GM18861 (cell line): ENCODE results near the gene PDE10A.

Experiments
- ATAC-seq: cut with Tn5 transposase; IDR thresholded peaks from one replicate; pipeline ENCODE4 v1.9.1; 2021; ENCODE audit not compliant: unreplicated experiment

Gene PDE10A

DNA sequence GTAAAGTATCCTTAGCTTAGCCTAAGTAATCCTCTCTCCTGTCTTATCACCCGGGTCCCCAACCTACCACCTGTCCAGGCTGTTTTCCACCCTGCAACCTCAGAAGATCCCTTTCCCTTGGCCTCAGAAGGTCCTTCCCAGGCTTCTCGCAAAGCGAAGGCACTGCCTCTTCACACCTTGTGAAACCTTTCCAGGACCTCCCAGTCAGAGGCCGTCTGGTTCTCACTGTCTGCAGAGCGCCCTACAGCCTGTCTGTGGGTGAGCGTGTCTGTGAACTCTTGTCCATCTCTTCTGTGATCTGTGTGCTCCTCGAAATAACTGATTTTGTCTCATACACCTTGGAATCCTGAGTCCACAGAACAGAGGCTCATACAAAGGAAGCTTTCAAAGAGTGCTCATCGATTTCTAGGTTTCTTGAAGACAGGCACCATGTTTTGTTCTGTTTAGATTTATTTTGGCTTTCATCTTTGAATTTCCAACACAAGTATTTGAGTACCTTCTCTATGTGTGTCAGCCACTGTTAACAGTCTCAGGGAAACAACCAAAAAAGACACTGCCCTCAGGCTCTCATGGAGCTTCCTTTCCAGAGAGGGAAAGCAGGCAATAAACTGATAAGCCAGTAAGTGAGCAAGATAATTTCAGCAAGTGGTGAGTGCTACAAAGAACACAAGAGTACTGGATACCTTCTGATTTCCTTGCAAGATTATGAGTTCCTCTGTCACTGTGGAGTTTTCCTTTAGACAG is 6.3 kb downstream of the PDE10A start:
- no peak for ATAC-seq

DNA sequence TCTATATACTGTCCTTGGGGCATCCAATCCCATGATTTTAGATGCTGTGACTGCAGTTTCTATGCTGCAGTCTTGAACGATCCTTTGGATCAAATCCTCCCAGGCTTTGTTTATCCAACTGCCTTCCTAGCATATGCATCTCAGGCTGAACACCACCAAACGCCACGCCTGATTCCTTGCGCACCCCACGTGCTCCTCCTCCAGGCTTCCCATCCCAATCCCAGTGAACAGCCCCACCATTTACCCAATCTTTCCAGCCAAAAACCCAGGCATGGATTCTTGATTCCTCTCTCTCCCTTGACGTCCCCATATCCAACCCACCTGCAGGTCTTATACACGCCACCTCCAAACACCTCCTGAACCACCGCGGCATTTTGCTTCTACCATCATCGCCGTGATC is 7.8 kb downstream of the PDE10A start:
- no peak for ATAC-seq

DNA sequence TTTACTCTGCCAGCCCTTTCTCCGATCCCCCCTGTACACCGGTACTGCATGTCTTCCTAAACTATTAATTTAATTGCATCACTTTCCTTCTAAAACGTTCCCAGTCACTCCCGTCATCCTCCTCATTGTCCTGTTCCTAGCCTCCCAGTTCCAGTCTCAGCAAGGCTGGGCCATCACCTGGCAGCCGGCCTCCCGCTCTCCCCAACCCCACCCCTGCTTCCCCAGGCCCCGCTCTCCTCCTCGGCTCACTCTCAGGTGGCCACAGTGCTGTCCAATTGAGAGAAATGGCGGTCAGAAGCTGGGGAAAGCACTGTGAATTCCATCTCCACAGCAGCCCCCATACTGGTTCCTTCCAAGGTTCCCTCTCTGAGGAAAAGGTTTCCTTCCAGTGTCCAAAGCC is 8.9 kb downstream of the PDE10A start:
- no peak for ATAC-seq

DNA sequence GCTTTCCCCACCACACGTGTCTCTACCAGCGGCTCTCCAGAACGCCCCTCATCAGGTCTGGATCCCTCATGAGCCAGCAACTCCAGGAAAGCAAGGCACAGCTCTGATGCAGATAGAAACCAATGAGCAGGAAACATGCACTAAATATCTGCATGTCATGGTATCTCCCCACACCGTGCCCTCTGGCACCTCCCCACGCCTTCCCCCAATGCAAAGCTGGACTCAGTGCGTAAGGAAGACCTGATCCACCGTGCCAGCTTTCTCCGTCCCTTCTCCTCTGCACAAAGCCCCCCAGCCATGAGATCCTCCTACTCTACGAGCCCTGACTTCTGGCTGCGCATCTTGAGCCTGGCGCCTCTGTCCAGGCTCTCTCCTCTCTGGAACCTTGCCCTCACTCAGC is 9.4 kb downstream of the PDE10A start:
- ATAC-seq: no peak

DNA sequence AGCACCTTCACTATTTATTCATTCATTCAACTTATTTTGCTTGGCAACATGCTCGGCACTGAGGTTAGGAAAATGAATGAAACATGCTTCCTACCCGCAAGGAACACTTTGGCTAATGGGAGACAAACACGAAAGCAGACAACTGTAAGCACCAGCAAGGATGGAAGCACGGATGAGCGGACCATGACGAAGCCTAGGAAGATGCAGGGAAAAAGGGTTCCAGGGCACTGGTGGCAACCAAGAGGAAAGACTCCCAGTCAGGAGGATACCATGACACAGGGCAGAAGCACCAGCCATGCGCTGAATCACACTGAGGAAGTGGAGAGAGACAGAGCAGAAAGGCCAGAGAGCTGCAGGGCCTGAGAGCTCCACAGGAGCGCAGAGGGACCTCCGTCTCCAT is 9.8 kb downstream of the PDE10A start:
- ATAC-seq: no peak

DNA sequence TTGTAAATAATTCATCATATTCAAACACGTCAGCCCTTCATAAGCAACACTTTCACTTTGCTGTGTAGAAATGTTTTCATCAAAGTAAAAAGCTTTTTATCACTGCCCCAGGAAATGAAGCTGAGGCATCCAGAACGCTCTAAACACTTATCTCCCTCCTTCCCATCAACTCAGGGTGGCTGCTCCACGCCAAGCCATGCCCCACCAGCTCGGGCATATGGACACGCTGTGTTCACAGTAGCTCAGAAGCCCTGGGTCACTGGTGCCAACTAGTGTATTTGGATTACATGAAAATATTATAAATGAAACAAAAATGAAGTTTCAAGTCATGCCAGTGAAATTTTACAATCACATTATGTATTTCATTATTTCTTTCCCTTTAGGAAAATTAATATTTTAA is 10.3 kb downstream of the PDE10A start:
- ATAC-seq: no peak

DNA sequence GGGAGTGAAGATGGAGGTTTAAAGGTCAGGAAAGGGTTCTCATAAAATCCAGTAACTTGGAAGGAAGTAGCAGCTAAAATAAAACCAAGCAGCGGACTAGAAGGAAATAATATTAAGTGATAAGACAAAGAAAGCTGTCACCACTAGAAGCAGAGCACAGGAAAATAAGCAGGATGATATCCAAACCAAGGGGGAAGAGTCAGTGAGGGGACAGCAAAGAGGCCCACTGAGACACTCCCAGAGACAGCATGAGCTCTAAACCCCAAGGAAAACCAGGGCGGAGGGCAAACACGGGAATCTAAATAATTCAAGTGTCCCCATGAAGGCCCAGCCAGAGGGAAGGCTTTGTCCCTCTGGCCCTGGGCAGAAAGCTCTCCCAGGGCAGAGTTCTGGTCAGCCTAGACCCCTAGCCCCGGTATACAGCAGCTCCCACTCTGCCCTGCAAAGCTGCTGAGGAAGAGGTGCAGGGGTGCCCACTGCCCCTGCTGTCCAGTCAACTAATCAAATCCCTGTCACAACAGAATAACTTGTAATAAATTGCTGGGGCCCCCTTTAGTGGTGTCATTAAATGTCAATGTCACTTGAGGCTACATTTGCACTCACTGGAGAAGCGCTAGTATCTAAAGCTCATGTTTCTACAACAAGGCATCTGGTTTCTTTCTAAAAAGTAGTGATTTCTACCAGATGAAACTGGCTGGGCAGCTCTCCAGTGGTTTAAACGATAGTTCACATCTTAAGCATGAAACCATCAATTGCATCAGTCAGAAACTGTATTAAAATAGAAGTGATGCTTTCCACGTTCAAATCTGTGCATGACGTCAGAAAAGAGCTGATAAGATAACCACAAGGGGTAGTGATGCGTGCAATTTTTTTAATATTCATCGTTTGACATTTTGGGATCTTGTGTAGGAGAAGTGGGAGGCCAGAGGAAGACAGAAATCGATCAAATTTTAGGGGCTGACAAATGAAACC is 13.6 kb downstream of the PDE10A start:
- no peak for ATAC-seq

DNA sequence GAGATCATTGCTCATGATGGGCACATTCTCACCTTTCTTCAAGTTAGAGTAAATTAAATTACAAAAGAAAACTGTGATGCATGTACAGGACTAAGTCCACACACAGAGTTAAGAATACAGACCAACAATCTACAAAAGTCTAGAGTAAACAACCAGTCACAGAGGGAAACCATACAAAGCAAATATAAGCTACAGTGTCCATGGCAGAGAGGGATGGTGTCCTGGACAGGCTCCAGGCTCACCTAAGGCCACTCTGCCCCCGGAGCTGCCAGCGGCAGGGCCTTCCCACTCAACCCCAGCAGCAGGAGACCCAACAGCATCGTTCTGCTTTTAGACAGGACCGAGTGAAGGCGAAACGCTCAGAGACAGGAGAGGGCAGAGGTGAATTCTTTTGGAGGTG is 16.0 kb downstream of the PDE10A start:
- no peak for ATAC-seq

DNA sequence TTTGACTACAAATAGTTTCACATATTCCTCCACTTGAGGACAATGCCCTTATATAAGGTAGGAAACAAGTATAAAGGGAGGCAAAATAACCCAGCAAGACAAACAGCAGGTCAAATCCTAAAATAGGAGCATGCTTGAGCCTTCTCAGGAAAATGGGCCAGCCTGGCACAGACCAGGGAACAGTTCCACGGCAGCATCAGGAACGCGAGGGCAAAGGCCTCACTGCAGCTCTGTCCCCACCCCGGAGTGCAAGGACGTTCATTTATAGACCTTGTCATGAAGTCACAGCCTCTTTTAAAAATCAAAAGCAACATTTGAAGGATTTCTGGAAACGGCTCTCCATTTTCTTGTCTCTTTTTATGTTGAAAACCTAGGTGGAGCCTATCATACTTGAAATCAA is 17.1 kb downstream of the PDE10A start:
- no peak for ATAC-seq

DNA sequence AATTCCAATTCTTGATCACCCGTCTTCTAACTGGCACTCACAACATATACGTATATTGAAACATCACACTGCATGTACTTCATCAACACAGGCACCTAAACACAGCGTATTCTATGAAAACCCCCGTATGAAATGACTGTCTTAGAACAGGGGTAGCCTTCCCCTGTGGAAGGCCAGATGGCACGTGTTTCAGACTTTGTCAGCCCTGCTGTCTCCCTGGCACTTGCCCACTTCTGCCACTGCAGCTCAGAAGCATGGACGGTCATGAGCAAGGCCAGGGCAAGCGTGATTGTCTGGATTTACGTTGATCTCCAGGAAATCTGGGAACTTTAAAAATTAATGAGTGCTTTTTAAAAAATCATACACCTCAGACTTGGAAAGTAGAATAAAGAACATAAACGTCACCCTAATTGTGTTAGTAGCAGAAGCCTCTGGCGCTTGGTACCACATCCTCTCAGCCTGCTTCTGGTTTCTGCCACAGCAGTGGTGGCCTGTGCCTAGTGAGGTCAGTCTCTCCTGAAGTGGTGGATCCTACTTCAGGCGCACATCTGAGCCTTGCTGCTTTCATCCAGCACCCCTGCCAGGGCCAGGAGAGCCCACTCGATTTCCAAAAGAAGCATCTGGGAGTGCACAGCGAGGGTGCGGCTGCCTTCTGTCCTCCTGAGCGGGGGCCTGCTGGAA is 18.3 kb downstream of the PDE10A start:
- no peak for ATAC-seq

DNA sequence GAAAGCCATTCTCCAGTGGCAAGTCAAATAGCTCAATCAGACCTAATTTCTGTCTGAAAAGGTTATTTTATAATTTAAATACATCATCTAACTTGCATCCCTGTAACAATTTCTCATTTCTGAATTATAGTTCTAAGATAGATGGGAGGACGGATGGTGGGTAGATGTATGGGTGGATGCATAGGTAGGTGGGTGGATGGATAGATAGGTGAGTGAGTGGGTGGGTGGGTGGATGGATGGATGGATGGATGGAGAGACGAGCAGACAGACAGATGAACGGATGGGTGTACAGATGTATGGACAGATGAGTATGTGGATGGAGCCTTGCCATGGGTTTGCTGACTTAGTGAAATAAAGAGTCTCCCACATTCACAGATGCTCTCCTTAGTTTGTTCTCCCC is 20.0 kb downstream of the PDE10A start:
- ATAC-seq: no peak

DNA sequence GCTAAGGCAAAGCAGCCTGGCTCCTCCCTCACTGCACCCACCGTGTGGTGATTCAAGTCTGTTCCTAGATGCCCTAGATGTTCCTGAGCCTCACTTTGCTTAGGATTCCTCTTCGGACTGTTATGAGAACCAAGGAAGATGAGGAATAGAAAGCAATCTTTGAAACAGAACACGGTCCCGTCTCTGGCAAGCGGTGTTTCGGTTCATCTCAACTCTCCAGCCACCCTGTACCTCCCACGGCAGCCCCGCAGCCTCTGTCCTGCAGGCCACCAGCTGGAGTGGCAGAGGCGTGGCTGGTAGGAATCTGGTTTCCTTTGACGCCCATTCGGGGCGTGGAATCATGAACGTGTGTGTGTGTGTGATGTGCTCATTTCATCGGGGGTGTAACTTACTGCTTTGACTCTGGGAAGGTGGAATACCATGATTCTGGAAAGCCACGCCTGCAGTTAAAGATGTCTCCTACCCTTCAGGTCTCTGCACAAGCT is 21.3 kb downstream of the PDE10A start:
- ATAC-seq: no peak

DNA sequence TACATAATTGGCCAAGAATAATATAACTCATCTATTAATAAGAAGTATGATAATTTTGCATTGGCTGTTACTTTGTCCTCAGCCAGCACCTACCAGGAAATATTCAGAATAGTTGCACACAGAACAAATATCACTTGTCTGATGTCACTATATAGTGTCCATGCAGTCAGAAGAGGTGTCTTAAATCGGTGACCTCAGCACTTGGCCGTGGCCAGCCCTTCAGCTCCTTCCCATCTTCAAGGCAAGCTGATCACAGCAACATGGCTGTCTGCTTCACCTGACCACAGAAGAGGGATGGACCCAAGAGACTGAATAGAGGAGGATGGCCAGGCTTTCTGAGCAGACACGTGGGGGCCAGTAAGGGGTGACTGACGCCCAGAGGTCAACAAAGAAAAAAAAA is 22.2 kb downstream of the PDE10A start:
- no peak for ATAC-seq

DNA sequence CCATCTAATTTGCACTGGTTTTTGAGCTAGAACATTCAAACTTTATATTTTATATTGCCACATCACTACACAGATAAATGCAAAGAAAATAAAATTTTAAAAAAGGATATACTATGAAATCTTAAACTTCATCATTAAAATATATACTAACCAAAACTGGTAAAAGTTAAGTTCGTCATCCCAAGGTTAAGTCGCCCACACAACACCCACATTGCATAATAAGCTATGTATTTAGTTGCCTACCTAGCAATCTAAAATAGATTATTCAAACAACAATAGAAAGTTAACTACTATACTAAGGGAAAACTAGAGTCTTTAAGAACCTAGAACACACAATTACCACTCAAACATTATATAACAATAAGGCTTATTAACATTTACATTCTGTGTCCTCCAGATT is 24.5 kb downstream of the PDE10A start:
- no peak for ATAC-seq

DNA sequence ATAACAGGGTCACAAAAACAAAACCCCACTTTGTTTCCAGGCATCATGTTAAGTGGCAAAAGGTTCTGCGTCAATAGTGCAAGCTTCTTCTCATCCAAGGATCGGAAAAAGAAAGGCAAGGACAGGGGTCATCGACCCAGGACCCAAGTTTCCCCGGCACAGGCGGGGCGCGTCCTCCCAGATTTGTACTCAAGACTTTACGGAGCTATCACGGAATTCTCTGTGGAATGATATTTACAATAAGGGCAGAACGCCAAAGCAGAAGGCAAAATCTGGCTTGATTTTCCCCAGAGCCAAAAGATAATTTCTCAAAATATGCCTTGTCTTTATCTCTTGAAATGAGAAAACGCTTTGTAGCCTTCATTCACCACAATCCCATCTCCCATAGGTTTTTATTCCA is 25.5 kb downstream of the PDE10A start:
- ATAC-seq: no peak

DNA sequence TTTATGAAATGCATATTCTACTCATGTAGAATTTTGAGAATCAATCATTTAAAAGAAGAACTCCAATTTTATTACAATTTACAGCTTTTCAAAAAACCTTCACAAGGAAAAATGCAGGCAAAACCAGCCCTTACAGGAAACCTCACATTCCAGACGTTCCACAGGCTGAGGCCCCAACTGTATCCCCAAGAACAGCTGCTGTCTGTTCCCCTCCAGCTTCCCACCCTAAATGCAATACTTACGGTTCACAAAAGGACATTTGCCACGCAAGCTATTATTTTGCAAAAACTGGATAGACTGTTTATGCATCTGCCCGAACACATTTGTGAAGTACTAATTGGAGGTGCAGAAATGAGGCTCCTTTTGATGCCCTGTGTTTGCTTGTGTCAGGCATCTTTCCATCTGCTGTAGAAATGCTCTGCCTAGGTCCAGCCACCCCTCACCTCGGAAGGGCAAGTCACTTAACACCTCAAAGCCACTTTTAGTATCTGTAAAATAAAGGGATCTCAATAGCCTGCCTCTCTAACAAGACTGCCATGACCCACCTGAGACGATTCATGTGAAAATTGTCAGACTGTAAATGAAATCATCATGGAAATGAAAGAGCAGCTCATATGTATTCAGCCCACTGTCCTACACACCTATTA is 26.5 kb downstream of the PDE10A start:
- no peak for ATAC-seq

DNA sequence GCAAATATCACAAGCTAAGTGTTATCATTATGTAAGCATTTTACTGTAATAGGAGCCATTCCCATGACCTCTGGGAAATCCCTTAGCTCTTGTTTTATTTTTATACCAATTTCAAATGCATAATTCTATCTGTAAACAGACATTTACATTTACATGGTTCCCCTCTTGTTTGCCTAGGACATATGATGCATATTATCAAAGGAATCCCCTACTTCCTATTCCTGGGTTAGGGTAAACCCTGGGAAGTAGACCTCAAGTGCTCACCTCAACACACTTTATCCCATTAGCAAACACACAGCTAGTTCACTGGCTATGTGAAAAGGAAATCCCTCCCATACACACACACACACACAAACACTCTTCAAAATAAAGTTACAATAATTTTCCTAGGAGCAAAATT is 27.1 kb downstream of the PDE10A start:
- ATAC-seq: no peak

DNA sequence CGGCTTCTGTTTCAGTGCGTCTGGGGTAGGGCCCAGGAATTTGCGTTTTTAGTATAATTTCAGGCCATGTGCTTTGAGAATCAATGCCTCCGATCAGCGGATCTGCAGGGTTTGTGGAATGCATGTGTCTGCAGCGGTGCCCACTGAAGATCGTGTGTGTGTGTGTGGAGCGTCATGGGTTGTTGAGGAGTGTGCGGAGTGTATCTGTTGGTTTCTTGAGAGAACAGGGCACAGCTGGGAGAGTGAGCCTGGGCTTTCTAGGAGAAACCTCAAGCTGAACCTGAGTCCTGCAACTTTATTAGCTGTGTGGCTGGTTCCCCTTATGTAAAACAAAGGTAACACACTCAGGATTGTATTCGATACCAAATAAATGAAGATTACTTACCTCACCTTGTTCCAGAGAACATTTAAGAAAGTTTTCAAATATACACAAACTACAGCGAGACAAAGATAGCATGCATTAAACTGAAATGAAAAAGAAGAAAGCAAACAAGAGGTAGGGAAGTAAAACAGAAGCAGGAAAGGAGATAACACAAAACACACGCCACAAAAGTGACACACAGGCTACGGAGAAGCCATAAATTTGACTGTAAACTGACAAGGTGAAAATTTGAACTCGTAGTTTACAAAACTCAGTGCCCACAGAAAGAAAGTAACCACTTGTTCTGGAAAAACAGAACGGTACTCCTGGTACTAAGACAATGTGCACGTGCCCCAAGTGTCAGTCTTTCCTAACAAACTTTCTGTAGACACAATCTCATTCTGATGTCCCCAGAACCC is 28.8 kb downstream of the PDE10A start:
- ATAC-seq: no peak

DNA sequence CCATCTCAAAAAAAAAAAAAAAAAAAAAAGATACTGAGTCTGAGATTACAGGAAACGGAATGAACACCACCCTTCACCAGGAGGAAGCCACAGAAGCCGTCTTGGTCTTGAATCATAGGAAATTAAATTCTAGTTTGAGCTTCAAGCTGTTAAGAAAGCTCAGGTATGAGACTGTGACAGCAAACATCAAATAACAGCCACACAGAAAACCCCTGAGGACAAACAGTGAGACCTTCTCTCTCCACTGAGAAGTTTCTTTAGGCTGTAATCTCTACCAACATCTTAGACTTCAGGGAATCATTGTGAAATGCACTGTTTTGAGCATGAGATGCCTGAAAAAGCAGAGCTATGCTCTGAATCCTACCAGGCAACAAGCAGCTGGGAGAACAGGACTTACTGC is 30.8 kb downstream of the PDE10A start:
- ATAC-seq: no peak

DNA sequence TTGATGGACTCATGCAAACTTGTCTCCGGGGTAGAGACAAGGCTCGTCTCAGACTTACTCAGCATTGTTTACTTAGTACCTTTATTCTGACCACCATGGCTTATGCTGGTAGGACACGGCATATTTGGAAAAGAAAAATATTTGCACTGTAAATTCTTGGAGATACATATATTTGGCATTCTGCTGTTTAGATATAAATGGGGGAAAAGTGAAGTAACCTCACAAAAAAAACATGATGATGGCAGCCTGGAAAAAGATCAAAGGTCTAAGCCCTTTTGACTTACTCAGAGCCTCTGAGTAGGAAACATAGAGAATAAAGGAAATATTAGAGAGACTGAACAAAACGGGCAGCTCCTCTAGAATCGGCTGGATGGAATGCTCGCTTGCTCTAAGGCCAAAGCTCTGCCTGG is 32.5 kb downstream of the PDE10A start:
- ATAC-seq: no peak
